Activated CD4-positive, alpha-beta T cell treated with anti-CD3 and anti-CD28 coated beads, Interleukin-2, Interleukin-4, amounts not matched to agents 100 ng/mL and 50 ng/mL, durations not matched to agents 16 hours and 8 hours (primary cell): Measurements from ENCODE around the gene ARHGEF28.

Experiments
- DNase-seq: peaks from one replicate; pipeline ENCODE4 v3.0.0-alpha.2; 2020; ENCODE audit warnings: low spot score

Gene ARHGEF28

GRCh38 chr5:73856997-73857396 lies 231.0 kb downstream of the ARHGEF28 start:
- no peak for DNase-seq

GRCh38 chr5:73857446-73857845 lies 231.4 kb downstream of the ARHGEF28 start:
- DNase-seq = no peak

- no peak for DNase-seq
Measured at GRCh38 chr5:73858054-73858453, 232.1 kb downstream of the ARHGEF28 start.

- no peak for DNase-seq
Measured at GRCh38 chr5:73858776-73859175, 232.8 kb downstream of the ARHGEF28 start.

- DNase-seq = no peak
Measured at GRCh38 chr5:73859696-73860095, 233.7 kb downstream of the ARHGEF28 start.

GRCh38 chr5:73861313-73861988 lies 235.5 kb downstream of the ARHGEF28 start:
- DNase-seq = no peak

GRCh38 chr5:73862796-73863195 lies 236.8 kb downstream of the ARHGEF28 start:
- DNase-seq = no peak

GRCh38 chr5:73863876-73864275 lies 237.9 kb downstream of the ARHGEF28 start:
- DNase-seq = no peak

- no peak for DNase-seq
Measured at GRCh38 chr5:73865315-73865714, 239.3 kb downstream of the ARHGEF28 start.

GRCh38 chr5:73867345-73868335 lies 241.6 kb downstream of the ARHGEF28 start:
- DNase-seq = no peak

- DNase-seq = no peak
Measured at GRCh38 chr5:73883646-73884045, 257.6 kb downstream of the ARHGEF28 start.

GRCh38 chr5:73887688-73888087 lies 261.7 kb downstream of the ARHGEF28 start:
- DNase-seq = no peak

GRCh38 chr5:73890569-73890968 lies 264.6 kb downstream of the ARHGEF28 start:
- no peak for DNase-seq

- no peak for DNase-seq
Measured at GRCh38 chr5:73892218-73892617, 266.2 kb downstream of the ARHGEF28 start.

GRCh38 chr5:73892806-73893205 lies 266.8 kb downstream of the ARHGEF28 start:
- DNase-seq = no peak

- no peak for DNase-seq
Measured at GRCh38 chr5:73893813-73894212, 267.8 kb downstream of the ARHGEF28 start.

- DNase-seq = no peak
Measured at GRCh38 chr5:73894860-73895259, 268.9 kb downstream of the ARHGEF28 start.

GRCh38 chr5:73895471-73895870 lies 269.5 kb downstream of the ARHGEF28 start:
- peak; percentile 24 for DNase-seq

- no peak for DNase-seq
Measured at GRCh38 chr5:73896097-73896496, 270.1 kb downstream of the ARHGEF28 start.

GRCh38 chr5:73896668-73897067 lies 270.7 kb downstream of the ARHGEF28 start:
- DNase-seq = no peak

- DNase-seq = no peak
Measured at GRCh38 chr5:73897893-73898292, 271.9 kb downstream of the ARHGEF28 start.

GRCh38 chr5:73899055-73899454 lies 273.1 kb downstream of the ARHGEF28 start:
- DNase-seq = peak; percentile 72

- no peak for DNase-seq
Measured at GRCh38 chr5:73899916-73900315, 273.9 kb downstream of the ARHGEF28 start.
